Tibial artery (tissue), 4 donors: ENCODE results near the gene CAMK2N1.

Experiments used
- DNase-seq, 2 donors: peaks; one replicate each; pipeline ENCODE4 v3.0.0-alpha.2; 2019
- H3K27ac ChIP-seq, 2 donors: fragments of 200-600 bp; sonication (generic) in 1 of 2; 1 replicate in 1 of 2; 2 replicates in 1 of 2; pipeline ENCODE4 v1.5.1; 2018 to 2019; ENCODE audit warnings: mild to moderate bottlenecking in 1 of 2
- H3K27me3 ChIP-seq, 2 donors: fragments of 200-600 bp; sonication (generic) in 1 of 2; one replicate each; pipeline versions ENCODE4 v1.5.1 to v1.6.0; 2016 to 2019
- H3K36me3 ChIP-seq, 3 donors: fragments of 200-600 bp; sonication (generic) in 2 of 3; one replicate each; pipeline ENCODE4 v1.5.1; 2016 to 2019; ENCODE audit warnings: mild to moderate bottlenecking in 2 of 3
- H3K4me1 ChIP-seq, 4 donors: fragments of 200-600 bp; sonication (generic) in 2 of 4; 1 replicate in 3 of 4; 2 replicates in 1 of 4; pipeline ENCODE4 v1.5.1; 2016 to 2019
- H3K4me3 ChIP-seq, 2 donors: fragments of 200-600 bp; sonication (generic) in 1 of 2; 1 replicate in 1 of 2; 2 replicates in 1 of 2; pipeline ENCODE4 v1.5.1; 2018 to 2019; ENCODE audit warnings: mild to moderate bottlenecking in 2 of 2
- H3K9me3 ChIP-seq, 3 donors: fragments of 200-600 bp; sonication (generic) in 1 of 3; one replicate each; pipeline ENCODE4 v1.5.1; 2016 to 2019
- CTCF ChIP-seq, 2 experiments: fragments of 200-600 bp in 1 of 2; fragments of 450-650 bp in 1 of 2; IDR thresholded peaks; one replicate each; pipeline ENCODE4 v1.5.1; 2017 to 2019; ENCODE audit warnings: antibody characterized with exemption in 2 of 2, mild to moderate bottlenecking in 1 of 2, moderate library complexity in 1 of 2
- intact Hi-C: fragments of 100-400 bp; cut with DNase I; formaldehyde crosslinking; loops from one replicate; pipeline ENCODE4 v1.15.0; 2023; ENCODE audit warnings: low total_unique reads

CAMK2N1 gene

GRCh38 chr1:20508411-20508771 lies 22.4 kb upstream of the CAMK2N1 start:
- Histone ChIP-seq H3K4me1 (peaks cover 0 to 36% (median 20%) of the 10 kb centered on the region in 4 donors), H3K27me3 (peaks cover 0 to 21% of the 10 kb centered on the region in 2 donors), H3K4me3 (peak overlapping the region; percentile 78 to 85), H3K27ac (peak overlapping the region; percentile 78 to 82), H3K9me3 (no peaks in the 10 kb centered on the region), H3K36me3 (peaks cover 0 to 11% (median 9%) of the 10 kb centered on the region in 3 donors)
- no peak for TF ChIP-seq CTCF (IDR thresholded peaks at IDR 0.05)
- DNase-seq, result no peak
- intact Hi-C loops, result no loop called here

GRCh38 chr1:20507564-20508410 lies 21.8 kb upstream of the CAMK2N1 start, which contains the start of gene MUL1:
Gene MUL1, minus strand, starts transcription at chr1:20508151. Its CDS starts 127 bp downstream, at chr1:20508024.
- peaks cover 0 to 16% of the 10 kb centered on the region in 2 donors for H3K27me3 ChIP-seq
- TF ChIP-seq CTCF (IDR thresholded peaks at IDR 0.05), result no peak
- H3K36me3 ChIP-seq, result peaks cover 2 to 16% (median 13%) of the 10 kb centered on the region in 3 donors
- intact Hi-C loops, result no loop called here
- no peaks in the 10 kb centered on the region for H3K9me3 ChIP-seq
- peaks cover 0 to 36% (median 20%) of the 10 kb centered on the region in 4 donors for H3K4me1 ChIP-seq
- peak; percentile 94 to 95 for DNase-seq
- H3K4me3 ChIP-seq, result peak within 1 kb of the TSS; percentile 78 to 85
- peak within 1 kb of the TSS; percentile 78 to 82 for H3K27ac ChIP-seq

GRCh38 chr1:20507248-20507563 lies 21.2 kb upstream of the CAMK2N1 start:
- intact Hi-C loops, result no loop called here
- TF ChIP-seq CTCF (IDR thresholded peaks at IDR 0.05), result no peak
- Histone ChIP-seq H3K4me3 (peak overlapping the region; percentile 78 to 85), H3K4me1 (peaks cover 0 to 36% (median 20%) of the 10 kb centered on the region in 4 donors), H3K27ac (peak overlapping the region in 1 of 2 donors; percentile 78), H3K27me3 (peaks cover 0 to 11% of the 10 kb centered on the region in 2 donors), H3K36me3 (peaks cover 5 to 21% (median 18%) of the 10 kb centered on the region in 3 donors), H3K9me3 (no peaks in the 10 kb centered on the region)
- DNase-seq, result peak in 1 of 2 donors; percentile 0

- Histone ChIP-seq H3K27me3 (no peaks in the 10 kb centered on the region), H3K36me3 (peaks cover 20 to 39% (median 36%) of the 10 kb centered on the region in 3 donors), H3K9me3 (no peaks in the 10 kb centered on the region), H3K4me1 (peaks cover 0 to 36% (median 20%) of the 10 kb centered on the region in 4 donors), H3K27ac (no peak overlapping the region), H3K4me3 (no peak overlapping the region)
- TF ChIP-seq CTCF (IDR thresholded peaks at IDR 0.05), result no peak
- intact Hi-C loops, result no loop called here
- no peak for DNase-seq
Observed at GRCh38 chr1:20505488-20505887, 19.5 kb upstream of the CAMK2N1 start.

GRCh38 chr1:20500716-20501115 lies 14.7 kb upstream of the CAMK2N1 start:
- peak in 1 of 2 donors; percentile 31 for DNase-seq
- Histone ChIP-seq H3K27me3 (no peaks in the 10 kb centered on the region), H3K36me3 (peaks cover 36 to 73% (median 67%) of the 10 kb centered on the region in 3 donors), H3K4me3 (no peak overlapping the region), H3K9me3 (no peaks in the 10 kb centered on the region), H3K4me1 (peaks cover 0 to 14% (median 6%) of the 10 kb centered on the region in 4 donors), H3K27ac (no peak overlapping the region)
- TF ChIP-seq CTCF (IDR thresholded peaks at IDR 0.05), result no peak
- intact Hi-C loops, result no loop called here
